DND-41 (cell line): ENCODE results near the gene KRT6B.

Experiments
- EZH2 ChIP-seq: IDR thresholded peaks from 3 replicates; pipeline ENCODE4 v1.6.1; 2012; ENCODE audit warnings: borderline replicate concordance, low read depth, mild to moderate bottlenecking, moderate library complexity, low read length, inconsistent platforms; ENCODE audit not compliant: severe bottlenecking
- TF ChIP-seq, protein P1 (sequence below): IDR thresholded peaks from 2 replicates; pipeline ENCODE4 v1.5.1; 2012; ENCODE audit warnings: borderline replicate concordance, low read length, moderate library complexity, mild to moderate bottlenecking; ENCODE audit not compliant: poor library complexity, severe bottlenecking; ENCODE audit errors: extremely low read depth

DNA sequence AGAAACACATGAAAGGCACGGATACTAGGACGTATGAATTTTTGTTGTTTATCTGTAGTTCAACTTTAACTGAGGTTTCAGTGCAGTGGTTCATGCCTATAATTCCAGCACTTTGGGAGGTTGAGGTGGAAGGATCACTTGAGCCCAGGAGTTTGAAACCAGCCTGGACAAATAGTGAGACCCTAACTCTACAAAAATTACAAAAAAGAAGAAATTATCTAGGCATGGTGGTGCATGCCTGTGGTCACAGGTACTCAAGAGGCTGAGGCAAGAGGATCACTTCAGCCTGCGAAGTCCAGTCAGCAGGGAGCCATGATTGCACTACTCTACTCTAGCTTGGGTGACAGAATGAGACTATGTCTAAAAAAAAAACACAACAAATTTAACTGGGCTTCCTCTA is 8.0 kb downstream of the KRT6B start:
- TF ChIP-seq, protein P1, sequence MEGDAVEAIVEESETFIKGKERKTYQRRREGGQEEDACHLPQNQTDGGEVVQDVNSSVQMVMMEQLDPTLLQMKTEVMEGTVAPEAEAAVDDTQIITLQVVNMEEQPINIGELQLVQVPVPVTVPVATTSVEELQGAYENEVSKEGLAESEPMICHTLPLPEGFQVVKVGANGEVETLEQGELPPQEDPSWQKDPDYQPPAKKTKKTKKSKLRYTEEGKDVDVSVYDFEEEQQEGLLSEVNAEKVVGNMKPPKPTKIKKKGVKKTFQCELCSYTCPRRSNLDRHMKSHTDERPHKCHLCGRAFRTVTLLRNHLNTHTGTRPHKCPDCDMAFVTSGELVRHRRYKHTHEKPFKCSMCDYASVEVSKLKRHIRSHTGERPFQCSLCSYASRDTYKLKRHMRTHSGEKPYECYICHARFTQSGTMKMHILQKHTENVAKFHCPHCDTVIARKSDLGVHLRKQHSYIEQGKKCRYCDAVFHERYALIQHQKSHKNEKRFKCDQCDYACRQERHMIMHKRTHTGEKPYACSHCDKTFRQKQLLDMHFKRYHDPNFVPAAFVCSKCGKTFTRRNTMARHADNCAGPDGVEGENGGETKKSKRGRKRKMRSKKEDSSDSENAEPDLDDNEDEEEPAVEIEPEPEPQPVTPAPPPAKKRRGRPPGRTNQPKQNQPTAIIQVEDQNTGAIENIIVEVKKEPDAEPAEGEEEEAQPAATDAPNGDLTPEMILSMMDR = no peak
- no peak for TF ChIP-seq EZH2
